Measurements from ENCODE around the gene FGF5. TPM values are rescaled to one million over a fixed set of nuclear protein-coding genes. Genes with fewer than 3 reads are reported as not detected.
A peak's percentile ranks its signal among the peaks of the same experiment; 100 is the strongest.

Gene FGF5
- total RNA-seq, 1 donor from 2014 or later, result 2.1 TPM

- peaks cover 36% of the 10 kb centered on the region for H4K20me1 ChIP-seq (ENCODE audit: insufficient read depth, low read length)
- no peaks in the 10 kb centered on the region for H3K9me3 ChIP-seq (ENCODE audit: insufficient read depth, low read depth, low read length)
- H3K4me3 ChIP-seq (ENCODE audit: insufficient read depth, low read depth, low read length), result peak overlapping the region; percentile 94
- Mint-ChIP-seq H3K4me3 (ENCODE audit: unreplicated experiment) (peak overlapping the region; percentile 58), H3K9me3 (ENCODE audit: unreplicated experiment) (no peaks in the 10 kb centered on the region), H3K4me1 (ENCODE audit: low read depth, unreplicated experiment) (peaks cover 9% of the 10 kb centered on the region), H3K27me3 (ENCODE audit: low read depth, unreplicated experiment) (peaks cover 62% of the 10 kb centered on the region), H3K36me3 (ENCODE audit: low read depth, unreplicated experiment) (no peaks in the 10 kb centered on the region), H3K27ac (ENCODE audit: unreplicated experiment) (no peak overlapping the region)
- no peak for TF ChIP-seq EZH2 (IDR thresholded peaks at IDR 0.05; ENCODE audit: insufficient read depth, low read length)
- TF ChIP-seq, protein P1, sequence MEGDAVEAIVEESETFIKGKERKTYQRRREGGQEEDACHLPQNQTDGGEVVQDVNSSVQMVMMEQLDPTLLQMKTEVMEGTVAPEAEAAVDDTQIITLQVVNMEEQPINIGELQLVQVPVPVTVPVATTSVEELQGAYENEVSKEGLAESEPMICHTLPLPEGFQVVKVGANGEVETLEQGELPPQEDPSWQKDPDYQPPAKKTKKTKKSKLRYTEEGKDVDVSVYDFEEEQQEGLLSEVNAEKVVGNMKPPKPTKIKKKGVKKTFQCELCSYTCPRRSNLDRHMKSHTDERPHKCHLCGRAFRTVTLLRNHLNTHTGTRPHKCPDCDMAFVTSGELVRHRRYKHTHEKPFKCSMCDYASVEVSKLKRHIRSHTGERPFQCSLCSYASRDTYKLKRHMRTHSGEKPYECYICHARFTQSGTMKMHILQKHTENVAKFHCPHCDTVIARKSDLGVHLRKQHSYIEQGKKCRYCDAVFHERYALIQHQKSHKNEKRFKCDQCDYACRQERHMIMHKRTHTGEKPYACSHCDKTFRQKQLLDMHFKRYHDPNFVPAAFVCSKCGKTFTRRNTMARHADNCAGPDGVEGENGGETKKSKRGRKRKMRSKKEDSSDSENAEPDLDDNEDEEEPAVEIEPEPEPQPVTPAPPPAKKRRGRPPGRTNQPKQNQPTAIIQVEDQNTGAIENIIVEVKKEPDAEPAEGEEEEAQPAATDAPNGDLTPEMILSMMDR (IDR thresholded peaks at IDR 0.05; ENCODE audit: insufficient read depth, low read depth, low read length), result no peak
- peak overlapping the region; percentile 93 for H3K4me2 ChIP-seq (ENCODE audit: low read length)
- H3K27ac ChIP-seq (ENCODE audit: low read depth, low read length), result peak overlapping the region; percentile 69
- peaks cover 29% of the 10 kb centered on the region for H3K4me1 ChIP-seq (ENCODE audit: insufficient read depth, low read length)
- H2AFZ ChIP-seq (ENCODE audit: low read depth, low read length), result peak overlapping the region; percentile 35
- peak overlapping the region; percentile 98 for H3K9ac ChIP-seq (ENCODE audit: low read length)
- no peaks in the 10 kb centered on the region for H3K36me3 ChIP-seq (ENCODE audit: insufficient read depth, low read length)
- H3K27me3 ChIP-seq (ENCODE audit: insufficient read depth, low read length), result no peaks in the 10 kb centered on the region
- DNase-seq (ENCODE audit: low read depth) (peak; percentile 47), FAIRE-seq (no peak)
- peaks cover 83% of the 10 kb centered on the region for H3K79me2 ChIP-seq (ENCODE audit: insufficient read depth, low read length)
These were observed 1.8 kb downstream of the FGF5 start for GRCh38 chr4:80268081-80268823.

DNA sequence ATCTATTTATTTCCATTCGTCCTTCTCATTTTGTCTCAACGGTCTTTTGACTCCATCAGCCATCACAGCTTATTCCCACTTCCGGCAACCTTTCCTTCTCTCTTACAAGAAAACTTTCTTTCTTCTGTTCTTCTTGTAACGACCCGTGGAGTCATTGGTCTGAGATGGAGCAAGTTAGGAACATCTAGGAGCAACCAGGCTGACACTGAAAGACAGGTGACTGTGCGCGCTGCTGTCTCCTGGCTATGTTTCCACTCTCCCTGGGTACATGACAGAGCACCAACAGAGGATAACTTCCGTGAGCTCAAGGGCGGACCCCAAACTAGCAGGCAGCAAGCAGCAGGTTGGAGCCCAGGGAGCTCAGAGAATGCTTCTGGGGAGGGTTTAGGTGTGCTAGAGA is 2.5 kb downstream of the FGF5 start:
- Histone ChIP-seq H3K27ac (ENCODE audit: low read depth, low read length) (peak overlapping the region; percentile 69), H3K4me1 (ENCODE audit: insufficient read depth, low read length) (peaks cover 24% of the 10 kb centered on the region), H3K9me3 (ENCODE audit: insufficient read depth, low read depth, low read length) (no peaks in the 10 kb centered on the region), H3K79me2 (ENCODE audit: insufficient read depth, low read length) (peaks cover 90% of the 10 kb centered on the region), H4K20me1 (ENCODE audit: insufficient read depth, low read length) (peaks cover 36% of the 10 kb centered on the region), H3K27me3 (ENCODE audit: insufficient read depth, low read length) (no peaks in the 10 kb centered on the region), H3K36me3 (ENCODE audit: insufficient read depth, low read length) (no peaks in the 10 kb centered on the region), H3K4me3 (ENCODE audit: insufficient read depth, low read depth, low read length) (peak overlapping the region; percentile 94), H3K4me2 (ENCODE audit: low read length) (peak overlapping the region; percentile 93), H3K9ac (ENCODE audit: low read length) (peak overlapping the region; percentile 98), H2AFZ (ENCODE audit: low read depth, low read length) (peak overlapping the region; percentile 16)
- no peak overlapping the region for H3K4me3 Mint-ChIP-seq (ENCODE audit: unreplicated experiment)
- no peaks in the 10 kb centered on the region for H3K9me3 Mint-ChIP-seq (ENCODE audit: unreplicated experiment)
- DNase-seq (ENCODE audit: low read depth) (no peak), FAIRE-seq (no peak)
- H3K36me3 Mint-ChIP-seq (ENCODE audit: low read depth, unreplicated experiment), result no peaks in the 10 kb centered on the region
- peaks cover 8% of the 10 kb centered on the region for H3K4me1 Mint-ChIP-seq (ENCODE audit: low read depth, unreplicated experiment)
- H3K27ac Mint-ChIP-seq (ENCODE audit: unreplicated experiment), result no peak overlapping the region
- H3K27me3 Mint-ChIP-seq (ENCODE audit: low read depth, unreplicated experiment), result peaks cover 55% of the 10 kb centered on the region
- TF ChIP-seq, protein P1 (IDR thresholded peaks at IDR 0.05; ENCODE audit: insufficient read depth, low read depth, low read length), result no peak
- TF ChIP-seq EZH2 (IDR thresholded peaks at IDR 0.05; ENCODE audit: insufficient read depth, low read length), result no peak

GRCh38 chr4:80270321-80270720 is 3.9 kb downstream of the FGF5 start:
- H3K9me3 ChIP-seq (ENCODE audit: insufficient read depth, low read depth, low read length), result no peaks in the 10 kb centered on the region
- H3K4me3 ChIP-seq (ENCODE audit: insufficient read depth, low read depth, low read length), result peak overlapping the region; percentile 94
- H3K9me3 Mint-ChIP-seq (ENCODE audit: unreplicated experiment), result no peaks in the 10 kb centered on the region
- peaks cover 4% of the 10 kb centered on the region for H3K4me1 Mint-ChIP-seq (ENCODE audit: low read depth, unreplicated experiment)
- H3K79me2 ChIP-seq (ENCODE audit: insufficient read depth, low read length), result peaks cover 100% of the 10 kb centered on the region
- H3K36me3 ChIP-seq (ENCODE audit: insufficient read depth, low read length), result no peaks in the 10 kb centered on the region
- peaks cover 36% of the 10 kb centered on the region for H4K20me1 ChIP-seq (ENCODE audit: insufficient read depth, low read length)
- H3K4me2 ChIP-seq (ENCODE audit: low read length), result peak overlapping the region; percentile 93
- DNase-seq (ENCODE audit: low read depth) (no peak), FAIRE-seq (no peak)
- no peaks in the 10 kb centered on the region for H3K36me3 Mint-ChIP-seq (ENCODE audit: low read depth, unreplicated experiment)
- H3K4me1 ChIP-seq (ENCODE audit: insufficient read depth, low read length), result peaks cover 13% of the 10 kb centered on the region
- H2AFZ ChIP-seq (ENCODE audit: low read depth, low read length), result no peak overlapping the region
- no peaks in the 10 kb centered on the region for H3K27me3 ChIP-seq (ENCODE audit: insufficient read depth, low read length)
- H3K9ac ChIP-seq (ENCODE audit: low read length), result peak overlapping the region; percentile 98
- H3K27ac Mint-ChIP-seq (ENCODE audit: unreplicated experiment), result no peak overlapping the region
- no peak overlapping the region for H3K27ac ChIP-seq (ENCODE audit: low read depth, low read length)
- H3K27me3 Mint-ChIP-seq (ENCODE audit: low read depth, unreplicated experiment), result peaks cover 41% of the 10 kb centered on the region
- no peak overlapping the region for H3K4me3 Mint-ChIP-seq (ENCODE audit: unreplicated experiment)
- TF ChIP-seq, protein P1 (IDR thresholded peaks at IDR 0.05; ENCODE audit: insufficient read depth, low read depth, low read length), result no peak
- no peak for TF ChIP-seq EZH2 (IDR thresholded peaks at IDR 0.05; ENCODE audit: insufficient read depth, low read length)

Measured in astrocyte (in vitro differentiated cells and primary cell).